KMS-11 (cell line): ENCODE data around the gene SART3.

Experiments
- H2AFZ ChIP-seq: fragments of 200-600 bp; sonication (generic); 2 replicates; pipeline ENCODE4 v1.6.1; 2016; ENCODE audit warnings: antibody characterized with exemption, mixed run types, low read depth
- H3K27ac ChIP-seq: fragments of 200-600 bp; sonication (generic); 2 replicates; pipeline ENCODE4 v1.6.1; 2016; ENCODE audit warnings: mild to moderate bottlenecking, mixed run types
- H3K27me3 ChIP-seq: fragments of 200-600 bp; sonication (generic); 2 replicates; pipeline ENCODE4 v1.6.1; 2017; ENCODE audit warnings: mild to moderate bottlenecking, low read depth, mixed run types, moderate library complexity; ENCODE audit not compliant: insufficient read depth
- H3K36me3 ChIP-seq: fragments of 200-600 bp; sonication (generic); 2 replicates; pipeline ENCODE4 v1.6.1; 2017; ENCODE audit warnings: mild to moderate bottlenecking, mixed run types; ENCODE audit not compliant: insufficient read depth
- H3K4me1 ChIP-seq: fragments of 200-600 bp; sonication (generic); 2 replicates; pipeline ENCODE4 v1.6.1; 2016; ENCODE audit warnings: mild to moderate bottlenecking, low read depth, mixed run types; ENCODE audit not compliant: poor library complexity, severe bottlenecking
- H3K4me2 ChIP-seq: fragments of 200-600 bp; sonication (generic); 2 replicates; pipeline ENCODE4 v1.7.0; 2016; ENCODE audit warnings: mild to moderate bottlenecking, mixed run types
- H3K4me3 ChIP-seq: fragments of 200-600 bp; sonication (generic); IDR thresholded peaks from 2 replicates; pipeline ENCODE4 v1.6.1; 2017; ENCODE audit warnings: low read depth, low read length, mixed read lengths; ENCODE audit not compliant: insufficient read depth
- H3K79me2 ChIP-seq: fragments of 200-600 bp; sonication (generic); 2 replicates; pipeline ENCODE4 v1.6.1; 2016; ENCODE audit warnings: low read depth, mixed run types; ENCODE audit not compliant: insufficient read depth
- H3K9ac ChIP-seq: fragments of 200-600 bp; sonication (generic); 2 replicates; pipeline ENCODE4 v1.6.1; 2016; ENCODE audit warnings: mild to moderate bottlenecking, mixed run types
- H4K20me1 ChIP-seq: fragments of 200-600 bp; sonication (generic); 2 replicates; pipeline ENCODE4 v1.6.1; 2016; ENCODE audit warnings: mild to moderate bottlenecking, mixed run types; ENCODE audit not compliant: insufficient read depth
- CTCF ChIP-seq: fragments of 200-600 bp; sonication (generic); conservative IDR thresholded peaks from 2 replicates; pipeline ENCODE4 v1.6.1; 2017; ENCODE audit warnings: low read depth, mild to moderate bottlenecking, antibody characterized with exemption, low read length, moderate library complexity, mixed read lengths

The SART3 gene

GRCh38 chr12:108602209-108602705 is 41.3 kb upstream of the SART3 start:
- H3K4me2 ChIP-seq: no peak overlapping the region

GRCh38 chr12:108600702-108601007 is 39.7 kb upstream of the SART3 start:
- no peak for TF ChIP-seq CTCF
- no peak overlapping the region for H3K4me3 ChIP-seq
- no peaks in the 10 kb centered on the region for H3K79me2 ChIP-seq
- no peaks in the 10 kb centered on the region for H4K20me1 ChIP-seq
- no peaks in the 10 kb centered on the region for H3K36me3 ChIP-seq
- H3K27ac ChIP-seq: no peak overlapping the region
- no peak overlapping the region for H2AFZ ChIP-seq
- no peak overlapping the region for H3K9ac ChIP-seq
- H3K27me3 ChIP-seq: no peaks in the 10 kb centered on the region
- no peak overlapping the region for H3K4me2 ChIP-seq
- H3K4me1 ChIP-seq: no peaks in the 10 kb centered on the region

More at GRCh38 chr12:108602209-108602705, 41.3 kb upstream of the SART3 start:
- no peaks in the 10 kb centered on the region for H3K4me1 ChIP-seq
- no peak for TF ChIP-seq CTCF
- no peak overlapping the region for H3K4me3 ChIP-seq
- H3K36me3 ChIP-seq: no peaks in the 10 kb centered on the region
- H3K9ac ChIP-seq: no peak overlapping the region
- no peaks in the 10 kb centered on the region for H4K20me1 ChIP-seq
- H3K79me2 ChIP-seq: no peaks in the 10 kb centered on the region
- H3K27ac ChIP-seq: no peak overlapping the region
- H2AFZ ChIP-seq: no peak overlapping the region
- H3K27me3 ChIP-seq: no peaks in the 10 kb centered on the region

- Histone ChIP-seq H4K20me1 (no peaks in the 10 kb centered on the region), H3K36me3 (no peaks in the 10 kb centered on the region), H3K79me2 (no peaks in the 10 kb centered on the region), H3K27ac (no peak overlapping the region), H3K4me1 (no peaks in the 10 kb centered on the region), H3K27me3 (no peaks in the 10 kb centered on the region), H3K4me2 (no peak overlapping the region), H3K4me3 (no peak overlapping the region), H2AFZ (no peak overlapping the region), H3K9ac (no peak overlapping the region)
- no peak for TF ChIP-seq CTCF
These were observed 39.2 kb upstream of the SART3 start for GRCh38 chr12:108599948-108600701.

GRCh38 chr12:108599541-108599940 is 38.6 kb upstream of the SART3 start:
- Histone ChIP-seq H3K4me2 (no peak overlapping the region), H3K79me2 (no peaks in the 10 kb centered on the region), H3K27me3 (no peaks in the 10 kb centered on the region), H3K36me3 (no peaks in the 10 kb centered on the region), H3K4me1 (no peaks in the 10 kb centered on the region), H3K27ac (no peak overlapping the region), H3K4me3 (no peak overlapping the region), H4K20me1 (no peaks in the 10 kb centered on the region), H2AFZ (no peak overlapping the region), H3K9ac (no peak overlapping the region)
- TF ChIP-seq CTCF: no peak
